Measurements from ENCODE around the gene CGB2. TPM values are rescaled to one million over a fixed set of nuclear protein-coding genes. Genes with fewer than 3 reads are reported as not detected.
A peak's percentile ranks its signal among the peaks of the same experiment; 100 is the strongest.

CGB2 gene
- total and polyA plus RNA-seq, 9 of the 15 experiments (the other 6 are each of a cell fraction or from before 2014, with no cell fraction given) = 0.22 TPM; not detected in 8

DNA sequence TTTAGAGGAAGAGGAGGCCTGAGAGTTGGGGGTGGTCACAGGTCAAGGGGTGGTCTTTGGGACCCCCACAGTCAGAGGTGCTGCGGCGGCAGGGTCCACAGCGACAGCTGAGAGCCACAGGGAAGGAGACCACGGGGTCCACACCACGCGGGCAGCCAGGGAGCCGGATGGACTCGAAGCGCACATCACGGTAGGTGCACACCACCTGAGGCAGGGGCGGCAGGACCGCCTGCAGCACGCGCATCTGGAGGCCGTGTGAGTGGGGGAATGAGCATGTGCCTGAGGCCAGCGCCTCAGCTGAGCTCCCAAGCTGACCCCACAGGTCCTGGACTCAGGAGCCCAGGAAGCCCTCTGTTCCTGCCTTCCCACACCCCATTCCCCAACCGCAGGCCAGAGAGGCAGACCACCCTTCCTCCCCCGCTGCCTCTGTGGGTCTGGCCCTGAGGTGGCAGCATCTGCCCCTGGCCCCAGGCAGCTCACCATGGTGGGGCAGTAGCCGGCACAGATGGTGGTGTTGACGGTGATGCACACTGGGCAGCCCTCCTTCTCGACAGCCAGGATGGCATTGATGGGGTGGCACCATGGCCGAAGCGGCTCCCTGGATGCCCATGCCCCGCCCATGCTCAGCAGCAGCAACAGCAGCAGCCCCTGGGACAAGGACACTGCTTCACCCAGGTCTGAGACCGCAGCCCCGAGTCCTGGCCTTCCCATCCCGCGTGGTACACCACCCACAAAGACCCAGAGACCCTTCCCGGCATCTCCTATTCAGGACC is 15.4 kb upstream of the CGB2 start (continued):
- TF ChIP-seq, protein P1, sequence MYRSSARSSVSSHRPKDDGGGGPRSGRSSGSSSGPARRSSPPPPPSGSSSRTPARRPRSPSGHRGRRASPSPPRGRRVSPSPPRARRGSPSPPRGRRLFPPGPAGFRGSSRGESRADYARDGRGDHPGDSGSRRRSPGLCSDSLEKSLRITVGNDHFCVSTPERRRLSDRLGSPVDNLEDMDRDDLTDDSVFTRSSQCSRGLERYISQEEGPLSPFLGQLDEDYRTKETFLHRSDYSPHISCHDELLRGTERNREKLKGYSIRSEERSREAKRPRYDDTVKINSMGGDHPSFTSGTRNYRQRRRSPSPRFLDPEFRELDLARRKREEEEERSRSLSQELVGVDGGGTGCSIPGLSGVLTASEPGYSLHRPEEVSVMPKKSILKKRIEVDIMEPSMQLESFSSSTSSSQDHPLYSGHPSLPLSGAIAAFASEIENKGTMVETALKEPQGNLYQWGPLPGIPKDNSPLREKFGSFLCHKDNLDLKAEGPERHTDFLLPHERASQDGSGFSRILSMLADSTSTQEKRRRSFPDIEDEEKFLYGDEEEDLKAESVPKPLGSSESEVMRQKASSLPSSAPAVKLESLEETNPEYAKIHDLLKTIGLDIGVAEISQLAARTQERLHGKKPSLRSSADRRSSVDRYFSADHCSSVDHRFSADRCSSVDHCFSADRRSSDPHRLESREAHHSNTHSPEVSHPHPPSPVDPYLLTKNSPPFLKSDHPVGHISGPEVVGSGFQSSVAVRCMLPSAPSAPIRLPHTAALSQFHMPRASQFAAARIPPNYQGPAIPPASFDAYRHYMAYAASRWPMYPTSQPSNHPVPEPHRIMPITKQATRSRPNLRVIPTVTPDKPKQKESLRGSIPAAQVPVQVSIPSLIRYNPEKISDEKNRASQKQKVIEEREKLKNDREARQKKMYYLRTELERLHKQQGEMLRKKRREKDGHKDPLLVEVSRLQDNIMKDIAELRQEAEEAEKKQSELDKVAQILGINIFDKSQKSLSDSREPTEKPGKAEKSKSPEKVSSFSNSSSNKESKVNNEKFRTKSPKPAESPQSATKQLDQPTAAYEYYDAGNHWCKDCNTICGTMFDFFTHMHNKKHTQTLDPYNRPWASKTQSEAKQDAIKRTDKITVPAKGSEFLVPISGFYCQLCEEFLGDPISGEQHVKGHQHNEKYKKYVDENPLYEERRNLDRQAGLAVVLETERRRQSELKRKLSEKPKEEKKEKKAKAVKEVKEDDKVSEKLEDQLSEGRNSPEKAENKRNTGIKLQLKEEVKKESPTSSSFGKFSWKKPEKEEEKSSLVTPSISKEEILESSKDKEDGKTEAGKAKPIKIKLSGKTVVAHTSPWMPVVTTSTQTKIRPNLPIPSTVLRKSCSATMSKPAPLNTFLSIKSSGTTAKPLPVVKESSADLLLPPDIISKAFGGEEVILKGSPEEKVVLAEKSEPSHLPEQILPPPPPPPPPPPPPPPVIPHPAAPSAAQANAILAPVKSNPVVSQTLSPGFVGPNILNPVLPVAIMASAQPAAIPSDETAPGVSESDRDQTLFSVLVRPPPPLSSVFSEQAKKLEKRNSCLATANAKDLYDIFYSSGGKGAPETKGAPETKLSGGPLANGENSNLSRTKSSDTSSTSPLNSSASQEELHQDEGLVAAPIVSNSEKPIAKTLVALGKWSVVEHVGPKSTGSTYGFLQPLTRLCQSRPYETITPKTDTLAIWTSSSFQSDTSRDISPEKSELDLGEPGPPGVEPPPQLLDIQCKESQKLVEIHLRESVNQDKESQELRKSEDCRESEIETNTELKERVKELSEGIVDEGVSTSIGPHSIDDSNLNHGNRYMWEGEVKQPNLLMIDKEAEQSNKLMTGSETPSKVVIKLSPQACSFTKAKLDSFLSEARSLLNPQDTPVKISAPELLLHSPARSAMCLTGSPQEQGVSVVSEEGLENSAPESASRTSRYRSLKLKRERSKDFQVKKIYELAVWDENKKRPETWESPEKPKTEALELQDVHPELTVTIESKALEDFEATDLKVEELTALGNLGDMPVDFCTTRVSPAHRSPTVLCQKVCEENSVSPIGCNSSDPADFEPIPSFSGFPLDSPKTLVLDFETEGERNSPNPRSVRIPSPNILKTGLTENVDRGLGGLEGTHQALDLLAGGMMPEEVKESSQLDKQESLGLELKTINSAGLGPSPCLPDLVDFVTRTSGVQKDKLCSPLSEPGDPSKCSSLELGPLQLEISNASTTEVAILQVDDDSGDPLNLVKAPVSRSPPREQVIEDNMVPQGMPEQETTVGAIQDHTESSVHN (IDR thresholded peaks at IDR 0.05; ENCODE audit: borderline replicate concordance in 1 of 2, low read depth in 1 of 2) = no peak
- no peak for TF ChIP-seq ZNF431 (CRISPR knock-in tag; IDR thresholded peaks at IDR 0.05)
- TF ChIP-seq CEBPG (CRISPR knock-in tag; IDR thresholded peaks at IDR 0.05) = no peak
- no peak for TF ChIP-seq CEBPG (tag; conservative IDR thresholded peaks at IDR 0.05 in 1 of 2, IDR thresholded peaks at IDR 0.05 in 1 of 2)
- TF ChIP-seq, protein P2, sequence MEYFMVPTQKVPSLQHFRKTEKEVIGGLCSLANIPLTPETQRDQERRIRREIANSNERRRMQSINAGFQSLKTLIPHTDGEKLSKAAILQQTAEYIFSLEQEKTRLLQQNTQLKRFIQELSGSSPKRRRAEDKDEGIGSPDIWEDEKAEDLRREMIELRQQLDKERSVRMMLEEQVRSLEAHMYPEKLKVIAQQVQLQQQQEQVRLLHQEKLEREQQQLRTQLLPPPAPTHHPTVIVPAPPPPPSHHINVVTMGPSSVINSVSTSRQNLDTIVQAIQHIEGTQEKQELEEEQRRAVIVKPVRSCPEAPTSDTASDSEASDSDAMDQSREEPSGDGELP (CRISPR knock-in tag; IDR thresholded peaks at IDR 0.05; ENCODE audit: borderline replicate concordance) = 0 out of 2 replicates have a peak, but pooled peaks have one; percentile 4
- no peak for TF ChIP-seq THRAP3 (IDR thresholded peaks at IDR 0.05; ENCODE audit: borderline replicate concordance)
- no peak for TF ChIP-seq U2AF1 (optimal IDR thresholded peaks at IDR 0.05; ENCODE audit: low read depth, low read length)
- no peak for TF ChIP-seq ZZZ3 (IDR thresholded peaks at IDR 0.05)
- no peak for TF ChIP-seq KLF13 (tag; IDR thresholded peaks at IDR 0.05; ENCODE audit: borderline replicate concordance, low read depth)
- TF ChIP-seq SP2 (IDR thresholded peaks at IDR 0.05; ENCODE audit: extremely low read depth, low read depth, low read length, poor library complexity, severe bottlenecking) = no peak

Data from K562 (cell line).